Chondrocyte (in vitro differentiated cells): ENCODE data around the gene PAM. TPM values are rescaled to one million over a fixed set of nuclear protein-coding genes. Genes with fewer than 3 reads are reported as not detected.

Source experiments
- DNase-seq: peaks from one replicate; pipeline ENCODE4 v3.0.0; 2021; ENCODE audit warnings: mixed read lengths, low spot score
- H3K27ac Mint-ChIP-seq: one replicate; pipeline ENCODE4 v1.8.0; 2021; ENCODE audit warnings: mild to moderate bottlenecking, moderate library complexity, mixed read lengths; ENCODE audit not compliant: unreplicated experiment
- H3K27me3 Mint-ChIP-seq: 2 replicates; pipeline ENCODE4 v1.8.0; 2021; ENCODE audit warnings: low read depth, mixed read lengths
- H3K36me3 Mint-ChIP-seq: 2 replicates; pipeline ENCODE4 v1.8.0; 2021; ENCODE audit warnings: low read depth, mixed read lengths
- H3K4me1 Mint-ChIP-seq: 2 replicates; pipeline ENCODE4 v1.8.0; 2021; ENCODE audit warnings: low read depth, mild to moderate bottlenecking, mixed read lengths
- H3K4me3 Mint-ChIP-seq: one replicate; pipeline ENCODE4 v1.8.0; 2021; ENCODE audit warnings: mild to moderate bottlenecking, moderate library complexity, mixed read lengths; ENCODE audit not compliant: unreplicated experiment
- H3K9me3 Mint-ChIP-seq: 2 replicates; pipeline ENCODE4 v1.8.0; 2021; ENCODE audit warnings: low read depth, mixed read lengths
- CTCF ChIP-seq: fragments of 200-600 bp; sonication (generic); IDR thresholded peaks from 2 replicates; pipeline ENCODE4 v1.5.0; 2021; ENCODE audit warnings: antibody characterized with exemption, mild to moderate bottlenecking, moderate library complexity
- total RNA-seq: library from RNA; stranded (reverse); gene quantifications from 3 replicates; pipeline ENCODE4 v1.2.1, GENCODE V29; 2021

The PAM gene
- total RNA-seq, 1 donor from 2014 or later, result 293 TPM

GRCh38 chr5:102971676-102972293 lies 216.7 kb downstream of the PAM start:
- H3K27me3 Mint-ChIP-seq, result no peaks in the 10 kb centered on the region
- peaks cover 20% of the 10 kb centered on the region for H3K4me1 Mint-ChIP-seq
- H3K9me3 Mint-ChIP-seq, result no peaks in the 10 kb centered on the region
- peak overlapping the region; percentile 49 for H3K27ac Mint-ChIP-seq
- peaks cover 5% of the 10 kb centered on the region for H3K36me3 Mint-ChIP-seq
- H3K4me3 Mint-ChIP-seq, result no peak overlapping the region
- no peak for DNase-seq
- peak; percentile 86 for TF ChIP-seq CTCF

- no peak for TF ChIP-seq CTCF
- Mint-ChIP-seq H3K27ac (no peak overlapping the region), H3K4me1 (peaks cover 20% of the 10 kb centered on the region), H3K36me3 (peaks cover 4% of the 10 kb centered on the region), H3K9me3 (no peaks in the 10 kb centered on the region), H3K4me3 (no peak overlapping the region), H3K27me3 (no peaks in the 10 kb centered on the region)
- no peak for DNase-seq
Observed at GRCh38 chr5:102974177-102974576, 219.1 kb downstream of the PAM start.

GRCh38 chr5:102975045-102975444 lies 219.9 kb downstream of the PAM start:
- Mint-ChIP-seq H3K36me3 (peaks cover 4% of the 10 kb centered on the region), H3K27me3 (no peaks in the 10 kb centered on the region), H3K27ac (peak overlapping the region; percentile 51), H3K9me3 (no peaks in the 10 kb centered on the region), H3K4me1 (peaks cover 20% of the 10 kb centered on the region), H3K4me3 (no peak overlapping the region)
- TF ChIP-seq CTCF, result no peak
- no peak for DNase-seq

GRCh38 chr5:102975457-102976182 lies 220.5 kb downstream of the PAM start:
- Mint-ChIP-seq H3K27me3 (no peaks in the 10 kb centered on the region), H3K36me3 (peaks cover 4% of the 10 kb centered on the region), H3K9me3 (no peaks in the 10 kb centered on the region), H3K27ac (peak overlapping the region; percentile 51), H3K4me3 (no peak overlapping the region), H3K4me1 (peaks cover 15% of the 10 kb centered on the region)
- TF ChIP-seq CTCF, result no peak
- no peak for DNase-seq

GRCh38 chr5:102981957-102982635 lies 227.0 kb downstream of the PAM start:
- no peaks in the 10 kb centered on the region for H3K4me1 Mint-ChIP-seq
- no peak for DNase-seq
- no peak overlapping the region for H3K27ac Mint-ChIP-seq
- peaks cover 22% of the 10 kb centered on the region for H3K36me3 Mint-ChIP-seq
- no peak overlapping the region for H3K4me3 Mint-ChIP-seq
- H3K9me3 Mint-ChIP-seq, result peaks cover 13% of the 10 kb centered on the region
- TF ChIP-seq CTCF, result no peak
- H3K27me3 Mint-ChIP-seq, result no peaks in the 10 kb centered on the region
